Natural killer cell (primary cell): ENCODE results near the gene CBX4. TPM values are rescaled to one million over a fixed set of nuclear protein-coding genes. Genes with fewer than 3 reads are reported as not detected.

Experiments used
- ATAC-seq, 3 donors: fragments of 150-1000 bp in 2 of 3; fragments of 200-7000 bp in 1 of 3; cut with Tn5 transposase; 1 replicate in 1 of 3; 2 replicates in 2 of 3; pipeline ENCODE4 v1.10.0; 2021; ENCODE audit warnings: mild to moderate bottlenecking in 2 of 3, moderate library complexity in 2 of 3
- DNase-seq, 2 donors: peaks; one replicate each; pipeline versions ENCODE4 v3.0.0 to v3.0.0-alpha.2; 2013 to 2021; ENCODE audit warnings: mixed read lengths in 1 of 2
- H3K27ac ChIP-seq: one replicate; pipeline ENCODE4 v1.5.1; 2013; ENCODE audit warnings: mild to moderate bottlenecking, low read length
- H3K27me3 ChIP-seq: one replicate; pipeline ENCODE4 v1.6.1; 2013; ENCODE audit warnings: low read length; ENCODE audit not compliant: control insufficient read depth, insufficient read depth
- H3K36me3 ChIP-seq: one replicate; pipeline ENCODE4 v1.6.1; 2013; ENCODE audit warnings: low read length; ENCODE audit not compliant: control insufficient read depth, insufficient read depth
- H3K4me1 ChIP-seq: one replicate; pipeline ENCODE4 v1.6.1; 2013; ENCODE audit warnings: low read length; ENCODE audit not compliant: control insufficient read depth, insufficient read depth
- H3K4me3 ChIP-seq: one replicate; pipeline ENCODE4 v1.5.1; 2013; ENCODE audit warnings: low read length
- H3K9me3 ChIP-seq: one replicate; pipeline ENCODE4 v1.6.1; 2013; ENCODE audit warnings: low read length; ENCODE audit not compliant: control insufficient read depth, insufficient read depth
- H3K27ac Mint-ChIP-seq, 2 donors: one replicate each; pipeline ENCODE4 v1.8.0; 2022; ENCODE audit warnings: mild to moderate bottlenecking in 2 of 2, mixed read lengths in 2 of 2, moderate library complexity in 1 of 2
- H3K27me3 Mint-ChIP-seq, 2 donors: one replicate each; pipeline ENCODE4 v1.8.0; 2022; ENCODE audit warnings: low read depth in 2 of 2, mixed read lengths in 2 of 2
- H3K36me3 Mint-ChIP-seq: one replicate; pipeline ENCODE4 v1.8.0; 2022; ENCODE audit warnings: mixed read lengths
- H3K4me1 Mint-ChIP-seq, 2 donors: one replicate each; pipeline ENCODE4 v1.8.0; 2022; ENCODE audit warnings: mixed read lengths in 2 of 2
- H3K4me3 Mint-ChIP-seq: one replicate; pipeline ENCODE4 v1.8.0; 2022; ENCODE audit warnings: mild to moderate bottlenecking, moderate library complexity, mixed read lengths
- H3K9me3 Mint-ChIP-seq, 2 donors: one replicate each; pipeline ENCODE4 v1.8.0; 2022; ENCODE audit warnings: mixed read lengths in 2 of 2
- CTCF ChIP-seq: fragments of 200-600 bp; IDR thresholded peaks from one replicate; pipeline ENCODE4 v1.8.0; 2022; ENCODE audit warnings: antibody characterized with exemption
- WGBS: methylation state at CpG from one replicate; pipeline ENCODE4 v1.1.7; 2013; ENCODE audit warnings: missing lambda C conversion rate; ENCODE audit not compliant: insufficient coverage; 5-methylcytosine and 5-hydroxymethylcytosine counted together
- intact Hi-C: fragments of 100-400 bp; cut with micrococcal nuclease; formaldehyde crosslinking; loops from one replicate; pipeline ENCODE4 v1.14.2; 2022
- total RNA-seq, 4 donors: library from RNA; stranded (reverse); fragments of 120-200 nt in 1 of 4; gene quantifications; one replicate each; pipeline versions ENCODE4 v1.2.3 to v1.2.4, GENCODE V29; 2013 to 2022

CBX4 gene
- total RNA-seq, 3 donors from 2014 or later (not counting 1 experiment from before 2014, with no cell fraction given) = 147 to 220 (median 217) TPM

DNA sequence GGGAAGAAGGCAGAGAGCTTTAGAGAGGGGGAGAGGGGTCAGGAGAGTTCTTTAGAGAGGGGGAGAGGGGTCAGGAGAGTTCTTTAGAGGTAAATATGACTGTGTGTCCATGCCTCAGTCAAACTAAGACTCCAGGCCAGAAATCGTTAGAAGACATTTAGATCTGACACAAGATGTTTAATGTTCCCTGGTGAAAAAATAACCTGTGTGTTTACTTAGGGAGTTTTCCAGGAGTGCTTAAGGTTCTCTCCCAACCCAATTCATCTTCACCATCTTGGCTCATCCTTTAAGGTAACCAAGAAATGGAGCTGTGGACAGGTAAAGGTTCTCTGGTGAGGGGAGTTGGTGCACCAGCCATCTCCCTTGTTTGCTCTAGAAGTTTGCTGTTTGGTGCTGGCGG lies 9.8 kb downstream of the CBX4 start:
- H3K4me3 Mint-ChIP-seq = no peak overlapping the region
- H3K27me3 Mint-ChIP-seq = peaks cover 8 to 18% of the 10 kb centered on the region in 2 donors
- H3K4me3 ChIP-seq = no peak overlapping the region
- no peak overlapping the region for H3K27ac ChIP-seq
- H3K36me3 ChIP-seq = peaks cover 8% of the 10 kb centered on the region
- no peaks in the 10 kb centered on the region for H3K9me3 Mint-ChIP-seq
- DNase-seq = no peak
- WGBS = 88% methylated on average over 2 of the region's 2 CpGs
- no peaks in the 10 kb centered on the region for H3K9me3 ChIP-seq
- no peak for ATAC-seq
- H3K27ac Mint-ChIP-seq = no peak overlapping the region
- H3K4me1 ChIP-seq = peaks cover 44% of the 10 kb centered on the region
- no peak for TF ChIP-seq CTCF
- H3K27me3 ChIP-seq = peaks cover 4% of the 10 kb centered on the region
- H3K36me3 Mint-ChIP-seq = no peaks in the 10 kb centered on the region
- H3K4me1 Mint-ChIP-seq = peaks cover 20 to 21% of the 10 kb centered on the region in 2 donors
- intact Hi-C loops = no loop called here

DNA sequence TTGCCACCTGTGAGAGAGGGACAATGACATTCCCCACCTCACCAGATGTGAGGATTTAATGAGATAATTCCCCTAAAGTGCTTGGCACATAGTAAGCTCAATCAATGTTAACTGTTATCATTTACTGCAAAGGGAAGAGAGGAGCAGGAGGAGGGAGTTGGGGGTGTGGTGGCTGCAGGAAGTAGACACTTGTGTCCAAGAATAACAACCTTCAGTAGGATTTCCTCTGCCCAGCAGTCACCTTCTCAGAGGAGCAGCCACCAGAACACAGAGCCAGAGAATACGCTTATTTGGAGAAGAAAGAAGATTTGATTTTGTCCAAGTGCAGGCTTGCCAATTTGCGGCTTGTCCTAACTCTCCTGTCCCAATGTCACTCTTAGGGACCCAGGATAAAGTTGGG lies 10.2 kb downstream of the CBX4 start:
- Histone ChIP-seq H3K27me3 (peaks cover 7% of the 10 kb centered on the region), H3K36me3 (peaks cover 7% of the 10 kb centered on the region), H3K27ac (no peak overlapping the region), H3K4me1 (peaks cover 44% of the 10 kb centered on the region), H3K4me3 (no peak overlapping the region), H3K9me3 (no peaks in the 10 kb centered on the region)
- no peak for ATAC-seq
- TF ChIP-seq CTCF = no peak
- DNase-seq = no peak
- no peaks in the 10 kb centered on the region for H3K36me3 Mint-ChIP-seq
- H3K9me3 Mint-ChIP-seq = no peaks in the 10 kb centered on the region
- WGBS = 94% methylated on average over 2 of the region's 2 CpGs
- H3K27me3 Mint-ChIP-seq = peaks cover 10 to 22% of the 10 kb centered on the region in 2 donors
- H3K4me1 Mint-ChIP-seq = peaks cover 19 to 22% of the 10 kb centered on the region in 2 donors
- no peak overlapping the region for H3K27ac Mint-ChIP-seq
- intact Hi-C loops = no loop called here
- H3K4me3 Mint-ChIP-seq = no peak overlapping the region

GRCh38 chr17:79826841-79827578 lies 12.2 kb downstream of the CBX4 start:
- Mint-ChIP-seq H3K4me1 (peaks cover 13 to 17% of the 10 kb centered on the region in 2 donors), H3K4me3 (no peak overlapping the region), H3K27ac (no peak overlapping the region), H3K9me3 (no peaks in the 10 kb centered on the region), H3K27me3 (peaks cover 20 to 28% of the 10 kb centered on the region in 2 donors), H3K36me3 (no peaks in the 10 kb centered on the region)
- H3K9me3 ChIP-seq = no peaks in the 10 kb centered on the region
- H3K27me3 ChIP-seq = peaks cover 7% of the 10 kb centered on the region
- H3K4me3 ChIP-seq = no peak overlapping the region
- H3K36me3 ChIP-seq = no peaks in the 10 kb centered on the region
- no peak for DNase-seq
- no peak overlapping the region for H3K27ac ChIP-seq
- intact Hi-C loops = no loop called here
- no peak for TF ChIP-seq CTCF
- 90% methylated on average over 25 of the region's 26 CpGs for WGBS
- ATAC-seq = no peak
- H3K4me1 ChIP-seq = peaks cover 30% of the 10 kb centered on the region
